Measurements from ENCODE around the gene CLEC1A.
A peak's percentile ranks its signal among the peaks of the same experiment; 100 is the strongest.
"Not testable (repeated sequence)": the region's sequence is repeated elsewhere in the genome, so short reads cannot be mapped to it uniquely, and the experiment has no call there.

The CLEC1A gene

GRCh38 chr12:10052193-10052913 is 46.4 kb downstream of the CLEC1A start:
- Mint-ChIP-seq H3K4me3 (no peak overlapping the region), H3K27ac (no peak overlapping the region), H3K9me3 (peaks cover 3% of the 10 kb centered on the region), H3K4me1 (peaks cover 7% of the 10 kb centered on the region), H3K27me3 (peaks cover 19% of the 10 kb centered on the region), H3K36me3 (no peaks in the 10 kb centered on the region)
- ATAC-seq (ENCODE audit: low read depth) (no peak), DNase-seq (ENCODE audit: low spot score in 2 of 2) (no peak)

GRCh38 chr12:10048526-10048925 is 50.3 kb downstream of the CLEC1A start:
- no peak for DNase-seq (ENCODE audit: low spot score in 2 of 2)
- Mint-ChIP-seq H3K36me3 (no peaks in the 10 kb centered on the region), H3K4me3 (no peak overlapping the region), H3K9me3 (peaks cover 3% of the 10 kb centered on the region), H3K27ac (no peak overlapping the region), H3K4me1 (peaks cover 7% of the 10 kb centered on the region), H3K27me3 (peaks cover 23% of the 10 kb centered on the region)
- ATAC-seq (ENCODE audit: low read depth) = no peak

- Mint-ChIP-seq H3K27ac (no peak overlapping the region), H3K4me3 (no peak overlapping the region), H3K9me3 (no peaks in the 10 kb centered on the region), H3K27me3 (peaks cover 11% of the 10 kb centered on the region), H3K4me1 (no peaks in the 10 kb centered on the region), H3K36me3 (no peaks in the 10 kb centered on the region)
- ATAC-seq (ENCODE audit: low read depth) (no peak), DNase-seq (ENCODE audit: low spot score in 2 of 2) (no peak)
Observed at GRCh38 chr12:10042167-10042566, 56.6 kb downstream of the CLEC1A start.

- H3K9me3 Mint-ChIP-seq = no peaks in the 10 kb centered on the region
- no peak overlapping the region for H3K27ac Mint-ChIP-seq
- no peaks in the 10 kb centered on the region for H3K36me3 Mint-ChIP-seq
- no peak overlapping the region for H3K4me3 Mint-ChIP-seq
- no peaks in the 10 kb centered on the region for H3K4me1 Mint-ChIP-seq
- ATAC-seq (ENCODE audit: low read depth) = no peak
- H3K27me3 Mint-ChIP-seq = peaks cover 12% of the 10 kb centered on the region
- DNase-seq (ENCODE audit: low spot score in 2 of 2) = no peak
Observed at GRCh38 chr12:10033783-10034545, 64.8 kb downstream of the CLEC1A start.

- H3K27me3 Mint-ChIP-seq = peaks cover 16% of the 10 kb centered on the region
- no peak for DNase-seq (ENCODE audit: low spot score in 2 of 2)
Observed at GRCh38 chr12:10031771-10032175, 67.0 kb downstream of the CLEC1A start.

GRCh38 chr12:10031321-10031720 is 67.5 kb downstream of the CLEC1A start:
- Mint-ChIP-seq H3K36me3 (no peaks in the 10 kb centered on the region), H3K9me3 (no peaks in the 10 kb centered on the region), H3K4me1 (no peaks in the 10 kb centered on the region), H3K4me3 (no peak overlapping the region), H3K27me3 (peaks cover 15% of the 10 kb centered on the region), H3K27ac (no peak overlapping the region)
- ATAC-seq (ENCODE audit: low read depth) = no peak
- DNase-seq (ENCODE audit: low spot score in 2 of 2) = no peak

More at GRCh38 chr12:10031771-10032175, 67.0 kb downstream of the CLEC1A start:
- no peaks in the 10 kb centered on the region for H3K4me1 Mint-ChIP-seq
- H3K9me3 Mint-ChIP-seq = no peaks in the 10 kb centered on the region
- no peak for ATAC-seq (ENCODE audit: low read depth)
- no peak overlapping the region for H3K4me3 Mint-ChIP-seq
- no peaks in the 10 kb centered on the region for H3K36me3 Mint-ChIP-seq
- H3K27ac Mint-ChIP-seq = no peak overlapping the region

- H3K9me3 Mint-ChIP-seq = no peaks in the 10 kb centered on the region
- H3K4me3 Mint-ChIP-seq = no peak within 1 kb of the TSS
- no peaks in the 10 kb centered on the region for H3K36me3 Mint-ChIP-seq
- no peak for ATAC-seq (ENCODE audit: low read depth)
- no peaks in the 10 kb centered on the region for H3K4me1 Mint-ChIP-seq
- no peak within 1 kb of the TSS for H3K27ac Mint-ChIP-seq
- H3K27me3 Mint-ChIP-seq = peaks cover 15% of the 10 kb centered on the region
- no peak for DNase-seq (ENCODE audit: low spot score in 2 of 2)
Observed at GRCh38 chr12:10030446-10030845, 68.3 kb downstream of the CLEC1A start, which contains the start of gene CLEC9A. TSS of gene CLEC9A (plus strand) at chr12:10030682. CDS start at chr12:10052688, 22,006 bp downstream.

- ATAC-seq (ENCODE audit: low read depth) = no peak
- peak overlapping the region; percentile 7 for H3K27ac Mint-ChIP-seq
Observed at GRCh38 chr12:10027721-10028120, 71.1 kb downstream of the CLEC1A start.

GRCh38 chr12:10027311-10027710 is 71.5 kb downstream of the CLEC1A start:
- no peaks in the 10 kb centered on the region for H3K9me3 Mint-ChIP-seq
- ATAC-seq (ENCODE audit: low read depth) (no peak), DNase-seq (ENCODE audit: low spot score in 2 of 2) (no peak)
- H3K36me3 Mint-ChIP-seq = no peaks in the 10 kb centered on the region
- H3K27ac Mint-ChIP-seq = peak overlapping the region; percentile 7
- H3K27me3 Mint-ChIP-seq = peaks cover 18% of the 10 kb centered on the region
- no peaks in the 10 kb centered on the region for H3K4me1 Mint-ChIP-seq
- no peak overlapping the region for H3K4me3 Mint-ChIP-seq

More at GRCh38 chr12:10027721-10028120, 71.1 kb downstream of the CLEC1A start:
- DNase-seq (ENCODE audit: low spot score in 2 of 2) = no peak
- peaks cover 18% of the 10 kb centered on the region for H3K27me3 Mint-ChIP-seq
- H3K9me3 Mint-ChIP-seq = no peaks in the 10 kb centered on the region
- H3K4me3 Mint-ChIP-seq = no peak overlapping the region
- no peaks in the 10 kb centered on the region for H3K36me3 Mint-ChIP-seq
- H3K4me1 Mint-ChIP-seq = no peaks in the 10 kb centered on the region

- H3K9me3 Mint-ChIP-seq; DNase-seq (ENCODE audit: low spot score in 2 of 2); H3K4me3 Mint-ChIP-seq; H3K36me3 Mint-ChIP-seq; ATAC-seq (ENCODE audit: low read depth); H3K4me1 Mint-ChIP-seq; H3K27ac Mint-ChIP-seq: not testable (repeated sequence)
- H3K27me3 Mint-ChIP-seq = peaks cover 15% of the 10 kb centered on the region
Observed at GRCh38 chr12:10026666-10027065, 72.1 kb downstream of the CLEC1A start.

- DNase-seq (ENCODE audit: low spot score in 2 of 2) (no peak), ATAC-seq (ENCODE audit: low read depth) (no peak)
- Mint-ChIP-seq H3K36me3 (no peaks in the 10 kb centered on the region), H3K27ac (no peak overlapping the region), H3K9me3 (no peaks in the 10 kb centered on the region), H3K27me3 (peaks cover 14% of the 10 kb centered on the region), H3K4me3 (no peak overlapping the region), H3K4me1 (no peaks in the 10 kb centered on the region)
Observed at GRCh38 chr12:10025236-10025635, 73.5 kb downstream of the CLEC1A start.

- Mint-ChIP-seq H3K27ac (no peak overlapping the region), H3K36me3 (no peaks in the 10 kb centered on the region), H3K9me3 (no peaks in the 10 kb centered on the region), H3K27me3 (peaks cover 6% of the 10 kb centered on the region), H3K4me1 (no peaks in the 10 kb centered on the region), H3K4me3 (no peak overlapping the region)
- ATAC-seq (ENCODE audit: low read depth) = no peak
- DNase-seq (ENCODE audit: low spot score in 2 of 2) = no peak
Observed at GRCh38 chr12:10021342-10021741, 77.4 kb downstream of the CLEC1A start.

Measured in memory B cell (primary cell).